K562 (cell line): ENCODE measurements around the gene CIB2. TPM values are rescaled to one million over a fixed set of nuclear protein-coding genes. Genes with fewer than 3 reads are reported as not detected.

Source experiments
- ATAC-seq: fragments of 200-7000 bp; cut with Tn5 transposase; 3 replicates; pipeline ENCODE4 v1.9.1; 2020; ENCODE audit warnings: moderate library complexity
- BruUV-seq: library from RNA; stranded (reverse); fragments of 400-500 nt; replicated peaks from 2 replicates; lab custom pipeline; 2021; lab: Mats Ljungman, UMichigan
- CTCF ChIA-PET: fragments of 300-600 bp; formaldehyde crosslinking; extraction: SDS; loops from one replicate; lab custom pipeline; 2021; ENCODE audit warnings: low intra/inter-chr PET ratio; lab: Yijun Ruan, JAX
- POLR2A ChIA-PET: fragments of 300-600, 350-650 bp; sonication (Branson Sonifier 250); formaldehyde crosslinking; extraction: SDS; loops from one replicate; lab custom pipeline; 2021; ENCODE audit warnings: antibody characterized with exemption, inconsistent platforms; lab: Yijun Ruan, JAX
- DNase-seq, 4 experiments: peaks; one replicate each; pipeline versions ENCODE4 v3.0.0 to v3.0.0-alpha.2; 2011 to 2018; ENCODE audit warnings: low spot score in 3 of 4, mixed read lengths in 3 of 4; ENCODE audit errors: extremely low read depth in 1 of 4
- FAIRE-seq: peaks from 2 replicates; lab custom pipeline; 2011; peaks lifted over from hg19 to GRCh38; lab: Jason Lieb, UNC
- H2AFZ ChIP-seq: 2 replicates; pipeline ENCODE4 v1.6.0; 2011; ENCODE audit warnings: low read depth, low read length, control low read depth, inconsistent platforms
- H3K27ac ChIP-seq: fragments of 200-600 bp; 3 replicates; pipeline ENCODE4 v1.8.0; 2011; ENCODE audit warnings: low read depth, mild to moderate bottlenecking, control low read depth, inconsistent platforms, low read length, moderate library complexity, mixed read lengths; ENCODE audit errors: extremely low read depth
- H3K27me3 ChIP-seq, 2 experiments: fragments of 300-600 bp in 1 of 2; 2 replicates in 1 of 2; 3 replicates in 1 of 2; pipeline versions ENCODE4 v1.6.0 to v1.8.0; 2011; ENCODE audit warnings: inconsistent platforms in 2 of 2, low read length in 2 of 2, mild to moderate bottlenecking in 1 of 2, mixed read lengths in 1 of 2, moderate library complexity in 1 of 2; ENCODE audit not compliant: control insufficient read depth in 2 of 2, insufficient read depth in 2 of 2
- H3K36me3 ChIP-seq: fragments of 300-600 bp; 3 replicates; pipeline ENCODE4 v1.8.0; 2011; ENCODE audit warnings: mild to moderate bottlenecking, low read length, inconsistent platforms; ENCODE audit not compliant: control insufficient read depth, insufficient read depth
- H3K4me1 ChIP-seq, 2 experiments: fragments of 200-600 bp in 1 of 2; replicated peaks in 1 of 2; 2 replicates in 1 of 2; 3 replicates in 1 of 2; pipeline versions ENCODE4 v1.5.1 to v1.8.0; 2011; ENCODE audit warnings: inconsistent platforms in 2 of 2, low read length in 2 of 2, mild to moderate bottlenecking in 1 of 2, mixed read lengths in 1 of 2, moderate library complexity in 1 of 2; ENCODE audit not compliant: control insufficient read depth in 2 of 2, insufficient read depth in 2 of 2
- H3K4me2 ChIP-seq: 2 replicates; pipeline ENCODE4 v1.6.1; 2011; ENCODE audit warnings: low read length, control low read depth, inconsistent platforms, mixed read lengths; ENCODE audit not compliant: insufficient read depth
- H3K4me3 ChIP-seq: fragments of 200-600 bp; sonication (generic), shearing (Covaris generic); 2 replicates; pipeline ENCODE4 v1.5.1; 2016; ENCODE audit warnings: control low read depth, inconsistent platforms
- H3K79me2 ChIP-seq: fragments of 200-600 bp; 3 replicates; pipeline ENCODE4 v1.8.0; 2011; ENCODE audit warnings: low read length, inconsistent platforms; ENCODE audit not compliant: control insufficient read depth, insufficient read depth
- H3K9ac ChIP-seq, 2 experiments: 2 replicates each; pipeline versions ENCODE4 v1.6.0 to v1.6.1; 2011; ENCODE audit warnings: low read depth in 2 of 2, low read length in 2 of 2, control low read depth in 1 of 2, inconsistent platforms in 1 of 2, mild to moderate bottlenecking in 1 of 2, mixed read lengths in 1 of 2; ENCODE audit not compliant: insufficient read depth in 1 of 2
- H3K9me1 ChIP-seq: one replicate; pipeline ENCODE4 v1.6.0; 2011; ENCODE audit warnings: inconsistent platforms, mild to moderate bottlenecking, low read length, moderate library complexity; ENCODE audit not compliant: control insufficient read depth, insufficient read depth
- H3K9me3 ChIP-seq: replicated peaks from 2 replicates; pipeline ENCODE4 v1.5.1; 2011; ENCODE audit warnings: low read depth, low read length, inconsistent platforms; ENCODE audit not compliant: control insufficient read depth, insufficient read depth
- H4K20me1 ChIP-seq: replicated peaks from 2 replicates; pipeline ENCODE4 v1.6.1; 2011; ENCODE audit warnings: low read length, inconsistent platforms, mixed read lengths; ENCODE audit not compliant: control insufficient read depth, insufficient read depth
- BRF1 ChIP-seq: IDR thresholded peaks from 3 replicates; pipeline ENCODE4 v1.6.1; 2011; ENCODE audit warnings: borderline replicate concordance, mild to moderate bottlenecking; ENCODE audit not compliant: insufficient read length; ENCODE audit errors: extremely low read depth
- ETS2 ChIP-seq: IDR thresholded peaks from 2 replicates; pipeline ENCODE4 v1.6.1; 2016; ENCODE audit warnings: borderline replicate concordance, missing genetic modification characterization, mild to moderate bottlenecking, moderate library complexity, missing compliant biosample characterization; ENCODE audit not compliant: poor library complexity, severe bottlenecking
- FOXK1 ChIP-seq: sonication (generic); formaldehyde crosslinking; IDR thresholded peaks from 2 replicates; pipeline ENCODE4 v1.8.0; 2022; ENCODE audit warnings: missing genetic modification reagents, mild to moderate bottlenecking, borderline replicate concordance
- GTF2E2 ChIP-seq: fragments of 200-800 bp; sonication (Bioruptor generic); IDR thresholded peaks from 2 replicates; pipeline ENCODE4 v1.6.1; 2016; ENCODE audit warnings: missing genetic modification characterization, missing compliant biosample characterization
- ILF3 ChIP-seq: fragments of 450-650 bp; IDR thresholded peaks from 2 replicates; pipeline ENCODE4 v1.6.1; 2018; ENCODE audit warnings: antibody characterized with exemption, mild to moderate bottlenecking, moderate library complexity, borderline replicate concordance
- KDM4B ChIP-seq, 2 experiments: fragments of 450-650 bp in 1 of 2; sonication (generic) in 1 of 2; IDR thresholded peaks; 2 replicates each; pipeline ENCODE4 v1.6.1; 2016 to 2017; ENCODE audit warnings: borderline replicate concordance in 2 of 2, antibody characterized with exemption in 1 of 2, low read depth in 1 of 2, mild to moderate bottlenecking in 1 of 2
- PURB ChIP-seq: sonication (generic); formaldehyde crosslinking; IDR thresholded peaks from 2 replicates; pipeline ENCODE4 v1.9.0; 2021; ENCODE audit warnings: low read depth, mild to moderate bottlenecking, missing genetic modification reagents
- RBBP5 ChIP-seq: fragments of 200-600 bp; sonication (generic); IDR thresholded peaks from 2 replicates; pipeline ENCODE4 v1.6.1; 2012; ENCODE audit warnings: borderline replicate concordance, mild to moderate bottlenecking, low read length, control low read depth, inconsistent platforms; ENCODE audit not compliant: insufficient read depth, poor library complexity, severe bottlenecking
- SIN3A ChIP-seq, 2 experiments: fragments of 150-350 bp in 1 of 2; IDR thresholded peaks; 2 replicates each; pipeline ENCODE4 v1.6.1; 2011 to 2016; ENCODE audit warnings: borderline replicate concordance in 2 of 2, low read depth in 2 of 2, low read length in 2 of 2, mild to moderate bottlenecking in 2 of 2, moderate library complexity in 2 of 2; ENCODE audit not compliant: control insufficient read depth in 1 of 2
- SOX6 ChIP-seq: fragments of 450-650 bp; IDR thresholded peaks from 2 replicates; pipeline ENCODE4 v1.6.1; 2014; ENCODE audit warnings: mild to moderate bottlenecking
- SRSF7 ChIP-seq: fragments of 200-400 bp; formaldehyde crosslinking; optimal IDR thresholded peaks from 2 replicates; pipeline ENCODE3; 2017; ENCODE audit warnings: mild to moderate bottlenecking, low read depth, low read length
- XRCC4 ChIP-seq: IDR thresholded peaks from one replicate; pipeline ENCODE4 v1.6.1; 2011; ENCODE audit not compliant: insufficient read depth, insufficient read length; ENCODE audit errors: extremely low read depth
- XRCC5 ChIP-seq: fragments of 200-400 bp; formaldehyde crosslinking; IDR thresholded peaks from 2 replicates; pipeline ENCODE4 v1.6.1; 2017; ENCODE audit warnings: low read depth, mild to moderate bottlenecking, low read length
- ZNF384 ChIP-seq: IDR thresholded peaks from 2 replicates; pipeline ENCODE4 v1.6.1; 2012; ENCODE audit warnings: low read depth, low read length, improper control_type of control experiment
- ZNF717 ChIP-seq: fragments of 250-450 bp; sonication (Bioruptor Pico); IDR thresholded peaks from 2 replicates; pipeline ENCODE4 v1.5.0; 2021
- WGBS: fragments of 100-300 bp; shearing (Covaris generic); methylation state at CpG from one replicate; pipeline ENCODE4 v1.1.6; 2016; ENCODE audit warnings: low coverage, mixed read lengths; ENCODE audit not compliant: insufficient coverage; ENCODE audit errors: missing lambda C conversion rate; 5-methylcytosine and 5-hydroxymethylcytosine counted together
- in situ Hi-C: fragments of 300-500 bp; cut with MboI; formaldehyde crosslinking; loops from 4 replicates; pipeline ENCODE4 v1.15.0; 2018; ENCODE audit warnings: inconsistent platforms, mixed read lengths
- intact Hi-C: fragments of 100-400 bp; cut with micrococcal nuclease; formaldehyde crosslinking; loops from 2 replicates; pipeline ENCODE4 v1.14.2; 2022
- polyA plus RNA-seq, 8 experiments: library from polyadenylated mRNA; depleted of rRNA in 4 of 8; stranded (reverse) in 5 of 8; unstranded in 3 of 8; fragments of >200 nt; fragmentation: Nextera tagmentation in 2 of 8; fragmentation: Illumina TruSeq in 1 of 8; extraction: Ambion mirVana in 2 of 8; extraction: Trizol in 1 of 8; gene quantifications; 2 replicates each; pipeline versions ENCODE4 v1.2.1 to v1.2.3, GENCODE V29; 2011 to 2014; ENCODE audit warnings: inconsistent platforms in 1 of 8, missing spikeins in 1 of 8
- total RNA-seq, 7 experiments: library from RNA; depleted of rRNA in 6 of 7; stranded (reverse); fragments of >200 nt in 6 of 7; fragmentation: Illumina TruSeq in 2 of 7; extraction: Trizol in 2 of 7; gene quantifications; 2 replicates each; pipeline versions ENCODE4 v1.2.1 to v1.2.3, GENCODE V29; 2011 to 2021; ENCODE audit warnings: low replicate concordance in 1 of 7
- TF ChIP-seq, protein P1 (sequence below): fragments of 450-650 bp; formaldehyde crosslinking; IDR thresholded peaks from 2 replicates; pipeline ENCODE4 v1.4.0; 2020; ENCODE audit warnings: mild to moderate bottlenecking
- TF ChIP-seq, protein P2 (sequence below): sonication (generic); formaldehyde crosslinking; IDR thresholded peaks from 2 replicates; pipeline ENCODE4 v1.4.0; 2020; ENCODE audit warnings: mild to moderate bottlenecking, missing genetic modification reagents

Gene CIB2
- total and polyA plus RNA-seq, 9 of the 15 experiments (the other 6 are each of a cell fraction or from before 2014, with no cell fraction given), result 1.5 to 37.4 (median 19.4) TPM

DNA sequence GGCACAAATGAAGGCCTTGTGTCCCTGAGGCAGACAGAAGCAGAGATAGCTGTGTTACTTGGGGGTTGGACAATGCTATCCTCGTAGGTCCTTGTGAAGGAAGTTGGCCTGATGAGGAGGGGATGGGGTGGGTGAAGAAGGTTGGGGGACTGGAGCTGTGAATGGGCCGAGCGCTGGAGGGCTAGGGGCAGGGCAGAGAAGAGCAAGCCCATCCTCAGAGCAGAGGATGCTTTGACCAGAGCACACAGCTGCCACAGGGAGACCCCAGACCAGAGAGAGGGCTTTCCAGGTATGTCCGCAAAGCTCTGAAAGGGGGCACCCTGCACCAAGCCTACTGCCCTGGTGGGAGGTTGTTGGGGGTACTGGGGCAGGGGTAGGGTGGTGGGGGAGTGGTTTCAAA, 48.1 kb downstream of the CIB2 start:
- ATAC-seq, result no peak
- TF ChIP-seq KDM4B (IDR thresholded peaks at IDR 0.05; ENCODE audit: borderline replicate concordance in 2 of 2, low read depth in 1 of 2) (no peak), FOXK1 (CRISPR knock-in tag) (no peak), BRF1 (no peak), ZNF717 (CRISPR knock-in tag) (no peak), RBBP5 (no peak), ILF3 (no peak), SIN3A (IDR thresholded peaks at IDR 0.05; ENCODE audit: borderline replicate concordance in 2 of 2, control insufficient read depth in 1 of 2, low read depth in 2 of 2, low read length in 2 of 2) (no peak), ZNF384 (no peak), ETS2 (tag) (no peak), GTF2E2 (tag) (no peak), XRCC4 (no peak), SOX6 (no peak), XRCC5 (no peak), PURB (CRISPR knock-in tag) (no peak), SRSF7 (no peak)
- TF ChIP-seq, protein P1, sequence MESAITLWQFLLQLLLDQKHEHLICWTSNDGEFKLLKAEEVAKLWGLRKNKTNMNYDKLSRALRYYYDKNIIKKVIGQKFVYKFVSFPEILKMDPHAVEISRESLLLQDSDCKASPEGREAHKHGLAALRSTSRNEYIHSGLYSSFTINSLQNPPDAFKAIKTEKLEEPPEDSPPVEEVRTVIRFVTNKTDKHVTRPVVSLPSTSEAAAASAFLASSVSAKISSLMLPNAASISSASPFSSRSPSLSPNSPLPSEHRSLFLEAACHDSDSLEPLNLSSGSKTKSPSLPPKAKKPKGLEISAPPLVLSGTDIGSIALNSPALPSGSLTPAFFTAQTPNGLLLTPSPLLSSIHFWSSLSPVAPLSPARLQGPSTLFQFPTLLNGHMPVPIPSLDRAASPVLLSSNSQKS (CRISPR knock-in tag), result no peak
- TF ChIP-seq, protein P2, sequence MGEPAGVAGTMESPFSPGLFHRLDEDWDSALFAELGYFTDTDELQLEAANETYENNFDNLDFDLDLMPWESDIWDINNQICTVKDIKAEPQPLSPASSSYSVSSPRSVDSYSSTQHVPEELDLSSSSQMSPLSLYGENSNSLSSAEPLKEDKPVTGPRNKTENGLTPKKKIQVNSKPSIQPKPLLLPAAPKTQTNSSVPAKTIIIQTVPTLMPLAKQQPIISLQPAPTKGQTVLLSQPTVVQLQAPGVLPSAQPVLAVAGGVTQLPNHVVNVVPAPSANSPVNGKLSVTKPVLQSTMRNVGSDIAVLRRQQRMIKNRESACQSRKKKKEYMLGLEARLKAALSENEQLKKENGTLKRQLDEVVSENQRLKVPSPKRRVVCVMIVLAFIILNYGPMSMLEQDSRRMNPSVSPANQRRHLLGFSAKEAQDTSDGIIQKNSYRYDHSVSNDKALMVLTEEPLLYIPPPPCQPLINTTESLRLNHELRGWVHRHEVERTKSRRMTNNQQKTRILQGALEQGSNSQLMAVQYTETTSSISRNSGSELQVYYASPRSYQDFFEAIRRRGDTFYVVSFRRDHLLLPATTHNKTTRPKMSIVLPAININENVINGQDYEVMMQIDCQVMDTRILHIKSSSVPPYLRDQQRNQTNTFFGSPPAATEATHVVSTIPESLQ (CRISPR knock-in tag), result no peak

More for the DNA sequence above, 48.1 kb downstream of the CIB2 start:
- ChIA-PET POLR2A (interaction anchor here (1.3 kb wide), 1 partner anchor 120 kb away, joined by 3 read pairs; no protein-coding TSS in a partner anchor), CTCF (no interaction called here)
- FAIRE-seq, result no peak
- no peaks in the 10 kb centered on the region for H3K9me3 ChIP-seq
- H3K9me1 ChIP-seq, result no peaks in the 10 kb centered on the region
- no peak for DNase-seq
- H3K27me3 ChIP-seq, result no peaks in the 10 kb centered on the region
- 13% methylated on average over 1 of the region's 4 CpGs for WGBS
- BruUV-seq, result no TSS peak
- no peak overlapping the region for H3K4me2 ChIP-seq
- no peak overlapping the region for H3K27ac ChIP-seq
- H3K4me3 ChIP-seq, result no peak overlapping the region
- intact Hi-C loops (no loop called here), in situ Hi-C loops (no loop called here)
- H3K79me2 ChIP-seq, result no peaks in the 10 kb centered on the region
- no peak overlapping the region for H3K9ac ChIP-seq
- H3K36me3 ChIP-seq, result no peaks in the 10 kb centered on the region
- no peak overlapping the region for H2AFZ ChIP-seq
- no peaks in the 10 kb centered on the region for H4K20me1 ChIP-seq
- H3K4me1 ChIP-seq, result peaks cover 2 to 3% of the 10 kb centered on the region in 2 experiments; a peak in 1 of 5 replicates
